ENCODE results near the gene FYB2.

FYB2 gene

GRCh38 chr1:56834137-56834900 lies 15.1 kb upstream of the FYB2 start:
- no peak overlapping the region for H3K4me3 ChIP-seq (ENCODE audit: low read length)
- DNase-seq (ENCODE audit: low read depth), result no peak
- TF ChIP-seq CTCF (conservative IDR thresholded peaks at IDR 0.05; ENCODE audit: low read depth, low read length), result no peak

- no peak for DNase-seq (ENCODE audit: low read depth)
- TF ChIP-seq CTCF (conservative IDR thresholded peaks at IDR 0.05; ENCODE audit: low read depth, low read length), result no peak
- no peak overlapping the region for H3K4me3 ChIP-seq (ENCODE audit: low read length)
These were observed 13.9 kb upstream of the FYB2 start for GRCh38 chr1:56833088-56833487.

GRCh38 chr1:56831871-56832693 lies 12.9 kb upstream of the FYB2 start:
- peak; percentile 73 for DNase-seq (ENCODE audit: low read depth)
- H3K4me3 ChIP-seq (ENCODE audit: low read length), result no peak overlapping the region
- TF ChIP-seq CTCF (conservative IDR thresholded peaks at IDR 0.05; ENCODE audit: low read depth, low read length), result peak; percentile 95

- H3K4me3 ChIP-seq (ENCODE audit: low read length), result no peak overlapping the region
- no peak for DNase-seq (ENCODE audit: low read depth)
- TF ChIP-seq CTCF (conservative IDR thresholded peaks at IDR 0.05; ENCODE audit: low read depth, low read length), result no peak
These were observed 10.8 kb upstream of the FYB2 start for GRCh38 chr1:56830052-56830451.

- DNase-seq (ENCODE audit: low read depth), result no peak
- no peak overlapping the region for H3K4me3 ChIP-seq (ENCODE audit: low read length)
- no peak for TF ChIP-seq CTCF (conservative IDR thresholded peaks at IDR 0.05; ENCODE audit: low read depth, low read length)
These were observed 8.5 kb upstream of the FYB2 start for GRCh38 chr1:56827711-56828110.

GRCh38 chr1:56825436-56825835 lies 6.2 kb upstream of the FYB2 start:
- no peak for TF ChIP-seq CTCF (conservative IDR thresholded peaks at IDR 0.05; ENCODE audit: low read depth, low read length)
- no peak overlapping the region for H3K4me3 ChIP-seq (ENCODE audit: low read length)

More at GRCh38 chr1:56825436-56825835, 6.2 kb upstream of the FYB2 start:
- DNase-seq (ENCODE audit: low read depth), result no peak
